Measurements from ENCODE around the gene RASAL2.
"Not testable (repeated sequence)": the region's sequence is repeated elsewhere in the genome, so short reads cannot be mapped to it uniquely, and the experiment has no call there.

Gene RASAL2

DNA sequence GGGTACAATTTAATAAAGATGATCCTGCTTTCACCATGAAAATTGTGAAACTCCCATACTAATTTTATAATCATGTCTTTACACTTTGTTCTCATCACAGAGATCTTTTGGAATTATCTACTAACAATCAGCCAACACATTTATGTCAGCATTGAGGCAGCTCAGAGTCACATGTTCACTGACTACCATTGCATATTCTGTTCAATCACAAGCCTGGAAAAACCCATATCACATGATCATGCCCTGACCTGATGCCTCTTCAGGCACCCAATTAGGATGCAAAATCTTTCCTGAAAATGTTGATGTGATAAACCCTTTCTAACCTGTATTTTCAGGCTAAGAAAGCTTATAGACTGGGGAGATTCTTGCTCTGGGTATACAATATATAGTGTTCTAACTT, 21.6 kb upstream of the RASAL2 start:
- DNase-seq = no peak

- no peak for DNase-seq
Observed at GRCh38 chr1:178075333-178075732, 18.6 kb upstream of the RASAL2 start.

DNA sequence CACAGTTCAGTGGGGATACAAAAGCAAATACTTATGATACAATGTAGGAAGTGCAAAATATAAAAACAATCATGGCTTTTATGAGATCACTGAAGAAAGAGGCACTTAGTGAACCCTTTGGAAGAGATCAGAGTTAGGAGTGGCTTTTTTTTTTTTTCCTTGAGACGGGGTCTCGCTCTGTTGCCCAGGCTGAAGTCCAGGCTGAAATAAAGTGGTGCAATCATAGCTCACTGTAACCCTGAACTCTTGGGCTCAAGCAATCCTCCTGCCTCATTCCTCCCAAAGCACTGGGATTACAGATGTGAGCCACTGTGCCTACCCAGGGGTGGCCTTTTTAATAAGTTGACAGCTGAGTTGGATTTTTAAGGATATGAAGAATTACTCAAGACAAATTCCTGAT, 17.3 kb upstream of the RASAL2 start:
- DNase-seq = no peak

GRCh38 chr1:178077917-178078316, 16.0 kb upstream of the RASAL2 start:
- no peak for DNase-seq

DNA sequence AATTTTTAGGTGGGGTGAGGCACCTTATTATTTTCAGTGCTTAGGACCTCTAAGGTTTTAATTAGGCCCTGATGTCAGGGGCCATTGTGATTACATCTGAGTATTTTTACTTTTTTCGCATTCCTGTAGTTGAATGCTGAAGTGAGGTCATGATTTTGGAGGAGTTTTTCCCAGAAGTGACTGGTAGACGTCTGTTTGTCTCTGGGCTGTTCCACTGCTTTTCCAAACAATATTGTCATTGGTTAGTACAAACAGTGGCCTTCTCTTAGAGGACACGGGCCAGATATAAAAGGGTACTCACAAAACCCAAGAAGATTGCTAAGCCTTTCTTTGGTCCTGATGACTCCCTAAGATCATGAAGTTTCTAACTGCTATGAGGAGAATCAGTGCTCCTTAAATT, 7.6 kb upstream of the RASAL2 start:
- no peak for DNase-seq

DNA sequence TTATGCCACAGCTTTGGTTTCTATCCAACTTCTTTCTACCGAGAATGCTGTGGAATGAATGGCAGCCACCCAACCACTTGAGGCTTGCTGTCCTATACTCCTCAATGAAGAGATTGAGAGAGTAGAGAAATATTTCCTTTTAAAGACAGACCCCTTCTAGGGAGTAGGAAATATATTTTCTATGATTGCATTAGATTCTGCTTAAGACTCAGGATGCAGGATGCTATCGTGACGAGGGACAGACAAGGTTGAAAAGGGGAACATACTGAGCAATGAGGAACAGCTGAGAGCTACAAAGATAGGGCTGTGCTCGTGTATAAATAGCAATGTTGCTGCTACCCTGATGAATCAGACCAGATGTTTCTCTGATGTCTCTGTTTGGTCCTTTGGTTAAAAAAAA, 7.1 kb upstream of the RASAL2 start:
- DNase-seq = no peak

GRCh38 chr1:178088651-178089050, 5.3 kb upstream of the RASAL2 start:
- DNase-seq = no peak

- not testable (repeated sequence) for DNase-seq
Observed at GRCh38 chr1:178091454-178091853, 2.5 kb upstream of the RASAL2 start.

- DNase-seq = no peak
Observed at GRCh38 chr1:178091986-178092745, 1.7 kb upstream of the RASAL2 start.

DNA sequence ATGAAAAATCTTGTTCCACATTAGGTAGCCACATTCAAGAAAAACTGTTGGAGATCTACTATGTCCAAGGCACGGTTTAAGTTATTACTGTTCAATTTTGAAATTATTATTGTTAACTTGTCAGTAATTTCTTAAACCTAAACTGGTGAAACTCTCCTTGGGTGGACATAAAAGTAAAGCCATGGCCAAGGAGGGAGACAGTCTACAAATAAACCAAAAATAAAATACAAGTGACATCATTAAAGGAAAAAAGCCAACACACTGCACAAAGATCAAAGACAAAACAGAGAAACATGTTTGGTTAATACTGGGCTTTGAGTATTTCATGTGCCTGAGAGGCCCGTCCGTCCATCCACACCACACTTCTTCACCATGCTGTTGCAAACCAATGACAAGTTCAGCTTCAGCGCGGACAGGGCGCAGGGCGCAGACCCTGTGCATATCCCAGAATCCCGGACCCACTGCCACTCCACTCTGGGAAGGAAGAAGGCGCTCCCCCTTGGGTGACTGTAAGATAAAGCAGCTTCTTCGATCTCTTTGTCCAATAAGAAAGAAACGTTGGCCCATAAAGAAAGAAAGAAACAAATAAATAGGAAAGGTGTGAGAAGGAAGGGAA, 918 bp upstream of the RASAL2 start:
- DNase-seq = no peak

DNA sequence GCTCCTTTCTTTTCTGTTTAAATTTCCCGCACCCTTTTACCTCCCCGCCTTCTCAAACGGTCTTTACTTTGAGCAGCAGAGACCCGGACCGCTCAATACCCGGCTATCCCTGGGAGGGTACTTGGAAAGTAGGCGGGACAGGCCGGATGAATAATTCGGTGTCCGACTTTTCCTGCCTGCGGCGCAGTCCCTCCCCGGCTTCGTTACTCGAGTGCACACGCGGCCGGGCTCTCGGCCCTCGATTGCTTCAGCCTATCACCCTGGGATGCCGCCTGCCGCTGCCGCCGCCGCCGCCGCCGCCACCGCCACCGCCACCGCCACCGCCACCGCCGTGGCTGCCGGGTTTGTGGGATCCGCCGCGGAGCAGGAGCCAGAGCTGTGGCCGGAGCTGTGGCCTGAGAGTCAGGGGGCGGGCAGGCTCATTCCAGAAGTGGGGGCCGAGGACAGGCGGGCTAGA, 382 bp upstream of the RASAL2 start:
- DNase-seq = peak; percentile 30

- DNase-seq = no peak
Observed at GRCh38 chr1:178094739-178095645, 1.1 kb downstream of the RASAL2 start.

GRCh38 chr1:178096421-178096820, 2.5 kb downstream of the RASAL2 start:
- DNase-seq = no peak

DNA sequence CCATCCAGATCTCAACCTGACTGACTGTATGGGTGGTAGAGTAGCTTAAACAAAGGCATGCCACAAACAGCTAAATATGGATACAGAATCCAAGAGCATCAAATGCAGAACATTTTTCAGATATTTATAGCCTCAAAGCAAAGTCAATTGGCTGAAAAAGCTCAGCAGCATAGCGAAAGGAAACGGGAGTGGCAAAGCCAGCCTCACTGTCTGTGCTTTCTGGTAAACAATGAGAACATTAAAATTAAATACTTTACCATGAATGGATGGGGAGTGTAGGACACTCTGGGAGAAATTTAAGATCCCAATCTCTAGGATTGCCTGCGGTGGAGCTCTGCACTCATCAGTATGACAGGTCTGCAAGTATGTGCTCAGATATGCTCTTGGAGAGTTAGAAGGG, 4.4 kb downstream of the RASAL2 start:
- no peak for DNase-seq

GRCh38 chr1:178101266-178101630, 7.3 kb downstream of the RASAL2 start:
- DNase-seq = no peak

DNA sequence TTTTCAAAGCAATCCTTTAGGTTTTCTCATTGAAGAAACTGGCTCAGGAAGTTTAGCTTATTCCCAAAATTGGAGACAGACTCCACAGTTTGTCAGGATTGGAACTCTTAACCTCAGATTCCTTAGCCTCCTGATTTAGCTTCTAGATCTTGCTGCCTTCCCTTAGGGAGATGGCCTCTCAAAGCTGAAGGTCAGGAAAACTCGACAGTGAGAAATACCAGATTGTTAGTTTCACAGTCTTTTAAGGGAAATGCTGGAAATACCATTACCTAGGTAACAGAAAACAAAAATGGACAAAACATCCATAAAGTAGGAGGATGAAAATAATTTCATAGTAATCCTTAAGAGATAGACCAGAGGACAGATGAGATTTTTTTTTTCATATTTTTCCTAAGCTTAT, 7.8 kb downstream of the RASAL2 start:
- no peak for DNase-seq

- DNase-seq = no peak
Observed at GRCh38 chr1:178102218-178102617, 8.3 kb downstream of the RASAL2 start.

DNA sequence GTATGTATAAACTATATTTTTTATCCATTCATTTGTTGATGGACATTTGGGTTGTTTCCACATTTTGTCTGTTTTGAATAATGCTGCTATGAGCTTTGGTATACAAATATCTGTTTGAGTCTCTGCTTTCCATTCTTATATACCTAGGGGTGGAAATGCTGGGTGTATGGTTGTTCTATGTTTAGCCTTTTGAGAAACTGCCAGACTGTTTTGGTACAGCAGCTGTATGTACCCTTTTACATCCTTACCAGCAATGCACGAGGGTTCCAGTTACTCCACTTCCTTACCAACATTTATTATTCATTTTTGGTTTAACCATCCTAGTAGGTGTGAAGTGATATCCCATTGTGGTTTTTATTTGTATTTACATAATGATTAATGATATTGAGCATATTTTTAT, 13.9 kb downstream of the RASAL2 start:
- DNase-seq = no peak

GRCh38 chr1:178109348-178110143, 15.6 kb downstream of the RASAL2 start:
- DNase-seq = no peak

DNA sequence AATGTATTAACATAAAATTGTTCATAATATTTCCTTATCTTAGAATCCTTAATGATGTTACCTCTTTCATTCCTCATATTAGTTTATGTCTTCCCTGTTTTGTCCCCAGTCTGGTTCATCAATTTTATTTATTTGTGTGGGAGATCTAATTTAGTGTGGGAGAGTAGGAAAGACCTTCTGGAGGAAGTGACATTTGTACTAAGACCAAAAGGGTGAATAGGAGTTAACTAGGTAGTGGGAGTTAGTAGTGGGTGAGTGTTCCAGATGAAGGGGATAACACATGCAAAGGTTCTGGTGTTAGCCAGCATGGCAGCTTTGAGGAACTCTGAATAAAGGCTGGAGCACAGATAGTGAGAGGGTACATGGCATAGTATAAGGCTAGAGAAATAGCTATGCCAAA, 21.4 kb downstream of the RASAL2 start:
- no peak for DNase-seq

- DNase-seq = no peak
Observed at GRCh38 chr1:178118524-178118923, 24.6 kb downstream of the RASAL2 start.

DNA sequence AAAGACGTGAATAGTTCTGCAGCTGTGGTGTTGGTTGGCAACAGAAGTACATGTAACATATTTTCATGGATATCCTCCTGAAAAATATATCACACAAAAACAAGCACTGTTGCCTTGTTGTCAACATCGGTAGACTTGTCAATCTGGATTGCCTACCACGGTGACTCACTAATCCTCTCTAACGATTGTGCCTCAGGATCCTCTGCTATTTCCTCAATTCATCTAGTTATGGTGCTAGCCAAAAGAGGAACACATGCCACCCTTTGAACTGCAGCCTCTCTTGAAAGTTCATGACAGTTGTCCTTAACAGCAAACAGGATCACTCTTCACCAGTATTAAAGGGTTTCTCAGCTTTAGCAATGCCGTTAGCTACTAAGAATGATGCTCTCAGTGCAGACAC, 25.7 kb downstream of the RASAL2 start:
- no peak for DNase-seq

DNA sequence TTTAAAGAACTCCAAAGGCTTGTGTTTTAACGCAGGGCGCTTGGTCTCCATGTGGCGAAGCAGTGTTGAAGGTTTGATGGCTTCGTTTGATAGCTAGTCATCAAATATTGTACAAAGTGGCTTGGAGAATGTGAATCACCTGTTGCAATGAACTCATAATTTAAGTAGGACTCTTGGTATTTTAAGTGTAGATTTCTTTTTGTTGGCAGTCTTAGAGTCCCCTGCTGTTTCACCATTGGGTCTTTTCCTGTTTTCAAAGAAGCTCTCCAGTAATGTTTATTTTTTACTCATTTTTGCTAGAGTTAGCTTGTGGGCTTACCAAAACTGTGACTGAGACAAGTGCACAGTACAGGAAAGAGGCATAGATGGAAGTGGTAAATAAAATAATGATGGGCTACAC, 26.2 kb downstream of the RASAL2 start:
- no peak for DNase-seq
